Measurements from ENCODE around the gene AHI1. TPM values are rescaled to one million over a fixed set of nuclear protein-coding genes. Genes with fewer than 3 reads are reported as not detected.

Gene AHI1
- total RNA-seq, 1 experiment from 2014 or later: 22.8 TPM

DNA sequence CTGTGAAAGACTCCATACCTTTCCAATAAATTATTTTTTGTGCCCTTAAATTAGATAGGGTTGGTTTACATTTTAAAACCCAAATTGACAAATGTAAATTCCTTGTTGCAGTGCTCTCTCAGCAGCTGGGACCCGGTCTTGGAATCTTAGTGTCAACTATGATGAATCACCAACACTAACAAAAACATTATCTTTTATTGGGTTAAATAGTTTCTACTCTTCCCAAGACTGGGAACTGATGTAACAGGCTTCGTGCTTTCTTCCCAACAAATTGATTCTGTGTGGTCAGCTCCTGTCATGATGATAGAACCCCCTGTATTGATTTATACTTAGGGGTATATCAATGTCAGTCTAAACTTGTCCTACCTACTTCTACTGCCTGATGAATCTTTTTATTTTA lies 23.2 kb upstream of the AHI1 start:
- Histone ChIP-seq H3K36me3 (ENCODE audit: insufficient read depth, low read length, poor library complexity, severe bottlenecking) (no peaks in the 10 kb centered on the region), H3K9me3 (ENCODE audit: low read depth, low read length, poor library complexity, severe bottlenecking) (peaks cover 4% of the 10 kb centered on the region), H3K27me3 (replicated peaks; ENCODE audit: insufficient read depth, low read depth, low read length, poor library complexity) (no peaks in the 10 kb centered on the region), H3K4me3 (ENCODE audit: low read depth, low read length, poor library complexity, severe bottlenecking) (no peak overlapping the region), H3K27ac (ENCODE audit: low read depth, low read length, poor library complexity, severe bottlenecking) (no peak overlapping the region), H3K4me1 (ENCODE audit: insufficient read depth, low read length, poor library complexity, severe bottlenecking) (no peaks in the 10 kb centered on the region)
- intact Hi-C loops (cut with micrococcal nuclease; ENCODE audit: unreplicated experiment): no loop called here
- no TSS peak for BruUV-seq (replicated peaks)
- DNase-seq (ENCODE audit: low spot score): no peak
- TF ChIP-seq CTCF (conservative IDR thresholded peaks at IDR 0.05; ENCODE audit: low read depth, low read length) (no peak), EZH2 (IDR thresholded peaks at IDR 0.05; ENCODE audit: borderline replicate concordance, low read depth, low read length, poor library complexity, severe bottlenecking) (no peak)
- ChIA-PET CTCF (no interaction called here), POLR2A (ENCODE audit: low non-redundant PET) (no interaction called here)

DNA sequence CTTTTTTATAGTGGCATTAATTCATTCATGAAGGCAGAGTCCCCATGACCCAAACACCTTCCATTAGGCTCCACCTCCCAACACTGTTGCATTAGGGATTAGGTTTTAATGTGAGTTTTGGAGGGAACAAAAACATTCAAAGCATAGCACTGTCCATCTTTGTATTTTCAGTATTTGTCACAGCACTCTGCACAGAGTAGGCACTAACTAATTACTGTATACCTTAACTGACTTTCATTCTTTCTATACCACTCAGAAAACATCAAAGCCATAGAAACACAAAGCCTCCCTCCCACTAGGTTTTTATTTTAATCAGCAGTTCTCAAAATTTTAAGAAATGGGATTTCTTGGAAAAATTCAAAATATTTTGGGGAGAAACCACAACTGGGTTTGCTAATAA lies 21.8 kb upstream of the AHI1 start:
- ChIA-PET POLR2A (ENCODE audit: low non-redundant PET) (no interaction called here), CTCF (no interaction called here)
- intact Hi-C loops (cut with micrococcal nuclease; ENCODE audit: unreplicated experiment): no loop called here
- Histone ChIP-seq H3K27ac (ENCODE audit: low read depth, low read length, poor library complexity, severe bottlenecking) (no peak overlapping the region), H3K27me3 (replicated peaks; ENCODE audit: insufficient read depth, low read depth, low read length, poor library complexity) (no peaks in the 10 kb centered on the region), H3K4me1 (ENCODE audit: insufficient read depth, low read length, poor library complexity, severe bottlenecking) (no peaks in the 10 kb centered on the region), H3K4me3 (ENCODE audit: low read depth, low read length, poor library complexity, severe bottlenecking) (no peak overlapping the region), H3K9me3 (ENCODE audit: low read depth, low read length, poor library complexity, severe bottlenecking) (peaks cover 4% of the 10 kb centered on the region), H3K36me3 (ENCODE audit: insufficient read depth, low read length, poor library complexity, severe bottlenecking) (no peaks in the 10 kb centered on the region)
- no TSS peak for BruUV-seq (replicated peaks)
- no peak for DNase-seq (ENCODE audit: low spot score)
- no peak for TF ChIP-seq CTCF (conservative IDR thresholded peaks at IDR 0.05; ENCODE audit: low read depth, low read length)
- no peak for TF ChIP-seq EZH2 (IDR thresholded peaks at IDR 0.05; ENCODE audit: borderline replicate concordance, low read depth, low read length, poor library complexity, severe bottlenecking)

DNA sequence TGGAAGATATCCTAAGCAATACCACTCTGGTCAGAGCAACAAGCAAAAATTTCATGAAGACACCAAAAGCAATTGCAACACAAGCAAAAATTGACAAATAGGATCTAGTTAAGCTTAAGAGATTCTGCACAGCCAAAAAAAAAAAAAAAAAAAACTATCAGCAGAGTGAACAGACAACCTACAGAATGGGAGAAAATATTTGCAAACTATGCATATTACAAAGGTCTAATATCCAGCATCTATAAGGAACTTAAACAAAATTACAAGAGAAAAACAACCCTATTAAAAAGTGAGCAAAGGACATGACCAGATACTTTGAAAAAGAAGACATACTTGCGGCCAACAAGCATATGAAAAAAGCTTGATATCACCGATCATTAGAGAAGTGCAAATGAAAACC lies 20.0 kb upstream of the AHI1 start:
- TF ChIP-seq CTCF (conservative IDR thresholded peaks at IDR 0.05; ENCODE audit: low read depth, low read length) (no peak), EZH2 (IDR thresholded peaks at IDR 0.05; ENCODE audit: borderline replicate concordance, low read depth, low read length, poor library complexity, severe bottlenecking) (no peak)
- intact Hi-C loops (cut with micrococcal nuclease; ENCODE audit: unreplicated experiment): no loop called here
- Histone ChIP-seq H3K4me3 (ENCODE audit: low read depth, low read length, poor library complexity, severe bottlenecking) (no peak overlapping the region), H3K9me3 (ENCODE audit: low read depth, low read length, poor library complexity, severe bottlenecking) (peaks cover 4% of the 10 kb centered on the region), H3K4me1 (ENCODE audit: insufficient read depth, low read length, poor library complexity, severe bottlenecking) (no peaks in the 10 kb centered on the region), H3K27me3 (replicated peaks; ENCODE audit: insufficient read depth, low read depth, low read length, poor library complexity) (no peaks in the 10 kb centered on the region), H3K27ac (ENCODE audit: low read depth, low read length, poor library complexity, severe bottlenecking) (no peak overlapping the region), H3K36me3 (ENCODE audit: insufficient read depth, low read length, poor library complexity, severe bottlenecking) (no peaks in the 10 kb centered on the region)
- no peak for DNase-seq (ENCODE audit: low spot score)
- POLR2A ChIA-PET (ENCODE audit: low non-redundant PET): no interaction called here
- no TSS peak for BruUV-seq (replicated peaks)
- CTCF ChIA-PET: no interaction called here
